WTC11 (cell line): ENCODE data around the gene ESRRG. TPM values are rescaled to one million over a fixed set of nuclear protein-coding genes. Genes with fewer than 3 reads are reported as not detected.

Experiments used
- ATAC-seq: fragments of 200-7000 bp; cut with Tn5 transposase; 2 replicates; pipeline ENCODE4 v1.10.0; 2021; ENCODE audit warnings: mild to moderate bottlenecking, moderate library complexity
- CTCF ChIA-PET: fragments of 300-600 bp; sonication (Branson Sonifier 250); formaldehyde crosslinking; loops from one replicate; lab custom pipeline; 2021; ENCODE audit warnings: antibody characterized with exemption; lab: Charles Lee
- POLR2A ChIA-PET: fragments of 350-600 bp; sonication (Branson Sonifier 250); formaldehyde crosslinking; loops from one replicate; lab custom pipeline; 2021; ENCODE audit warnings: antibody characterized with exemption; lab: Charles Lee
- DNase-seq: peaks from one replicate; pipeline ENCODE4 v3.0.0; 2021; ENCODE audit warnings: low spot score
- H3K27ac Mint-ChIP-seq: 2 replicates; pipeline ENCODE4 v1.8.0; 2021; ENCODE audit warnings: mixed read lengths
- H3K27me3 Mint-ChIP-seq: 2 replicates; pipeline ENCODE4 v1.8.0; 2021; ENCODE audit warnings: low read depth, mild to moderate bottlenecking, moderate library complexity, mixed read lengths
- H3K36me3 Mint-ChIP-seq: 2 replicates; pipeline ENCODE4 v1.8.0; 2021; ENCODE audit warnings: mixed read lengths
- H3K4me1 Mint-ChIP-seq: 2 replicates; pipeline ENCODE4 v1.8.0; 2022; ENCODE audit warnings: mixed read lengths
- H3K4me3 Mint-ChIP-seq: 2 replicates; pipeline ENCODE4 v1.8.0; 2021; ENCODE audit warnings: mild to moderate bottlenecking, moderate library complexity, mixed read lengths
- H3K9me3 Mint-ChIP-seq: 2 replicates; pipeline ENCODE4 v1.8.0; 2021; ENCODE audit warnings: mixed read lengths
- GRHL2 ChIP-seq: fragments of 250-450 bp; sonication (Bioruptor Pico); IDR thresholded peaks from 2 replicates; pipeline ENCODE4 v1.8.0; 2022; ENCODE audit warnings: mild to moderate bottlenecking, moderate library complexity; ENCODE audit not compliant: insufficient replicate concordance, severe bottlenecking
- MXD4 ChIP-seq: fragments of 250-450 bp; sonication (Bioruptor Pico); IDR thresholded peaks from 2 replicates; pipeline ENCODE4 v1.8.0; 2021; ENCODE audit warnings: mild to moderate bottlenecking, moderate library complexity, borderline replicate concordance
- NFE2L1 ChIP-seq: sonication (generic); formaldehyde crosslinking; IDR thresholded peaks from 2 replicates; pipeline ENCODE4 v1.8.1; 2023; ENCODE audit warnings: missing genetic modification reagents
- NR2C2 ChIP-seq: sonication (generic); formaldehyde crosslinking; IDR thresholded peaks from 2 replicates; pipeline ENCODE4 v1.8.0; 2022; ENCODE audit warnings: mild to moderate bottlenecking, missing genetic modification reagents
- TEAD4 ChIP-seq: sonication (generic); formaldehyde crosslinking; IDR thresholded peaks from 2 replicates; pipeline ENCODE4 v1.8.0; 2022; ENCODE audit warnings: mild to moderate bottlenecking, missing genetic modification reagents
- TP53 ChIP-seq: sonication (generic); formaldehyde crosslinking; IDR thresholded peaks from 2 replicates; pipeline ENCODE4 v1.8.1; 2023; ENCODE audit warnings: mild to moderate bottlenecking, missing genetic modification reagents
- ZNF263 ChIP-seq: sonication (generic); formaldehyde crosslinking; IDR thresholded peaks from 2 replicates; pipeline ENCODE4 v1.8.1; 2022; ENCODE audit warnings: low read depth, mild to moderate bottlenecking, moderate library complexity, missing genetic modification reagents
- ZNF396 ChIP-seq: fragments of 250-450 bp; sonication (Bioruptor Pico); IDR thresholded peaks from 2 replicates; pipeline ENCODE4 v1.8.0; 2021; ENCODE audit warnings: mild to moderate bottlenecking, moderate library complexity, borderline replicate concordance
- ZNF416 ChIP-seq: fragments of 250-450 bp; sonication (Bioruptor Pico); IDR thresholded peaks from 2 replicates; pipeline ENCODE4 v1.9.0; 2021; ENCODE audit warnings: mild to moderate bottlenecking, inconsistent platforms
- total RNA-seq: library from RNA; stranded (reverse); gene quantifications from 3 replicates; pipeline ENCODE4 v1.2.3, GENCODE V29; 2021
- TF ChIP-seq, protein P1 (sequence below): sonication (generic); formaldehyde crosslinking; IDR thresholded peaks from 2 replicates; pipeline ENCODE4 v1.8.1; 2023; ENCODE audit warnings: mild to moderate bottlenecking, moderate library complexity, missing genetic modification reagents
- TF ChIP-seq, protein P2 (sequence below): sonication (generic); formaldehyde crosslinking; IDR thresholded peaks from 2 replicates; pipeline ENCODE4 v1.8.1; 2022; ENCODE audit warnings: low read depth, mild to moderate bottlenecking, moderate library complexity, missing genetic modification reagents, borderline replicate concordance
- TF ChIP-seq, protein P3 (sequence below): fragments of 250-450 bp; sonication (Bioruptor Pico); IDR thresholded peaks from 2 replicates; pipeline ENCODE4 v1.9.0; 2021; ENCODE audit warnings: moderate library complexity, mild to moderate bottlenecking, inconsistent platforms, borderline replicate concordance
- TF ChIP-seq, protein P4 (sequence below): sonication (generic); formaldehyde crosslinking; IDR thresholded peaks from 2 replicates; pipeline ENCODE4 v1.8.1; 2022; ENCODE audit warnings: low read depth, missing genetic modification reagents, borderline replicate concordance
- TF ChIP-seq, protein P5 (sequence below): sonication (generic); formaldehyde crosslinking; IDR thresholded peaks from 2 replicates; pipeline ENCODE4 v1.8.1; 2023; ENCODE audit warnings: mild to moderate bottlenecking, missing genetic modification reagents, moderate library complexity
- TF ChIP-seq, protein P6 (sequence below): sonication (generic); formaldehyde crosslinking; IDR thresholded peaks from 2 replicates; pipeline ENCODE4 v1.8.0; 2022; ENCODE audit warnings: mild to moderate bottlenecking, missing genetic modification reagents
- TF ChIP-seq, protein P7 (sequence below): fragments of 250-450 bp; sonication (Bioruptor Pico); conservative IDR thresholded peaks from 2 replicates; pipeline ENCODE4 v1.9.0; 2021; ENCODE audit warnings: mild to moderate bottlenecking
- TF ChIP-seq, protein P8 (sequence below): fragments of 250-450 bp; sonication (Bioruptor Pico); IDR thresholded peaks from 2 replicates; pipeline ENCODE4 v1.9.0; 2021; ENCODE audit warnings: mild to moderate bottlenecking
- TF ChIP-seq, protein P9 (sequence below): sonication (generic); formaldehyde crosslinking; IDR thresholded peaks from 2 replicates; pipeline ENCODE4 v1.8.0; 2022; ENCODE audit warnings: mild to moderate bottlenecking, missing genetic modification reagents
- TF ChIP-seq, protein P10 (sequence below): fragments of 250-450 bp; sonication (Bioruptor Pico); IDR thresholded peaks from 2 replicates; pipeline ENCODE4 v1.8.0; 2021; ENCODE audit warnings: mild to moderate bottlenecking

ESRRG gene
- total RNA-seq, 1 experiment from 2014 or later = 2.3 TPM

DNA sequence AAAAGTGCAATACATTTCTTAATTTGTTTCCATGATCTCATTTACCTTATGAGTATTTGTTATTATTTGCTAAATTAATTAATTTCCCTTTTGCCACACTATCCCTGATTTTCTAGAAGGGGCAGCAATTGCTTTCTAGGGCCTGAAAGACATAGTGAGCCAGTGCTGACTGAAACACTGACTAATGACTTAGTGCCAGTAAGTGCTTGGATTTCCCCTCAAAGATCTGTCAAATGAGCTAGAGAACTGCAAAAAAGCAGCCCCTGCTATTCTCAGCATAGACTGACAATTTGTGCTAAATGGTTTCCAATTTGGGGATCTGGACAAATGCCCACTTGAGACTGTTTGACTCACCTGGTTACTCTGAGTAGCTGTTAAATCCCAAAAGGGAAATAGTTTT, 264.4 kb downstream of the ESRRG start (continued):
- TF ChIP-seq, protein P1, sequence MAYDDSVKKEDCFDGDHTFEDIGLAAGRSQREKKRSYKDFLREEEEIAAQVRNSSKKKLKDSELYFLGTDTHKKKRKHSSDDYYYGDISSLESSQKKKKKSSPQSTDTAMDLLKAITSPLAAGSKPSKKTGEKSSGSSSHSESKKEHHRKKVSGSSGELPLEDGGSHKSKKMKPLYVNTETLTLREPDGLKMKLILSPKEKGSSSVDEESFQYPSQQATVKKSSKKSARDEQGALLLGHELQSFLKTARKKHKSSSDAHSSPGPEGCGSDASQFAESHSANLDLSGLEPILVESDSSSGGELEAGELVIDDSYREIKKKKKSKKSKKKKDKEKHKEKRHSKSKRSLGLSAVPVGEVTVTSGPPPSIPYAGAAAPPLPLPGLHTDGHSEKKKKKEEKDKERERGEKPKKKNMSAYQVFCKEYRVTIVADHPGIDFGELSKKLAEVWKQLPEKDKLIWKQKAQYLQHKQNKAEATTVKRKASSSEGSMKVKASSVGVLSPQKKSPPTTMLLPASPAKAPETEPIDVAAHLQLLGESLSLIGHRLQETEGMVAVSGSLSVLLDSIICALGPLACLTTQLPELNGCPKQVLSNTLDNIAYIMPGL (CRISPR knock-in tag) = no peak
- TF ChIP-seq GRHL2 (CRISPR knock-in tag) = no peak
- TF ChIP-seq, protein P2, sequence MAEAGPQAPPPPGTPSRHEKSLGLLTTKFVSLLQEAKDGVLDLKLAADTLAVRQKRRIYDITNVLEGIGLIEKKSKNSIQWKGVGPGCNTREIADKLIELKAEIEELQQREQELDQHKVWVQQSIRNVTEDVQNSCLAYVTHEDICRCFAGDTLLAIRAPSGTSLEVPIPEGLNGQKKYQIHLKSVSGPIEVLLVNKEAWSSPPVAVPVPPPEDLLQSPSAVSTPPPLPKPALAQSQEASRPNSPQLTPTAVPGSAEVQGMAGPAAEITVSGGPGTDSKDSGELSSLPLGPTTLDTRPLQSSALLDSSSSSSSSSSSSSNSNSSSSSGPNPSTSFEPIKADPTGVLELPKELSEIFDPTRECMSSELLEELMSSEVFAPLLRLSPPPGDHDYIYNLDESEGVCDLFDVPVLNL (CRISPR knock-in tag) = no peak

DNA sequence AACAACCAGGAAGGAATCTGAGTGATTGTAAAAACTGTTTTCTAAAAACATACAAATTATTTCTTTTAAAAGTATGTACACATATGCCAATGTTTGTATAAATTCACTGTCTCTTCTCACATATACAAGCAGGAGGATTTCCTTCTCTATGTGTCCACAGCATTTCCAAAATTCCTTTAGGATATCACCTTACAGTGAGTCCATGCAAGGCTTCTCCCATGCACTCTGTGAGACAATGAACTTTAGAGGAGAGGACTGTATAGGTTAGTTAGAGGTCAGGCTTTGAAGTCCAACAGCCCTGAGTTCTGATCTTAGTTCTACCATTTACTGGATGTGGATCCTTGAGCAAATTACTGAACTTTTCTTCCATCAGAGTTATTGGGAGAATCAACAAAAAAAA, 265.9 kb downstream of the ESRRG start:
- TF ChIP-seq NR2C2 (CRISPR knock-in tag) = no peak
- TF ChIP-seq, protein P3, sequence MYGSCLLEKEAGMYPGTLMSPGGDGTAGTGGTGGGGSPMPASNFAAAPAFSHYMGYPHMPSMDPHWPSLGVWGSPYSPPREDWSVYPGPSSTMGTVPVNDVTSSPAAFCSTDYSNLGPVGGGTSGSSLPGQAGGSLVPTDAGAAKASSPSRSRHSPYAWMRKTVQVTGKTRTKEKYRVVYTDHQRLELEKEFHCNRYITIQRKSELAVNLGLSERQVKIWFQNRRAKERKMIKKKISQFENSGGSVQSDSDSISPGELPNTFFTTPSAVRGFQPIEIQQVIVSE = no peak
- TF ChIP-seq, protein P4, sequence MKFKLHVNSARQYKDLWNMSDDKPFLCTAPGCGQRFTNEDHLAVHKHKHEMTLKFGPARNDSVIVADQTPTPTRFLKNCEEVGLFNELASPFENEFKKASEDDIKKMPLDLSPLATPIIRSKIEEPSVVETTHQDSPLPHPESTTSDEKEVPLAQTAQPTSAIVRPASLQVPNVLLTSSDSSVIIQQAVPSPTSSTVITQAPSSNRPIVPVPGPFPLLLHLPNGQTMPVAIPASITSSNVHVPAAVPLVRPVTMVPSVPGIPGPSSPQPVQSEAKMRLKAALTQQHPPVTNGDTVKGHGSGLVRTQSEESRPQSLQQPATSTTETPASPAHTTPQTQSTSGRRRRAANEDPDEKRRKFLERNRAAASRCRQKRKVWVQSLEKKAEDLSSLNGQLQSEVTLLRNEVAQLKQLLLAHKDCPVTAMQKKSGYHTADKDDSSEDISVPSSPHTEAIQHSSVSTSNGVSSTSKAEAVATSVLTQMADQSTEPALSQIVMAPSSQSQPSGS (CRISPR knock-in tag) = no peak
- TF ChIP-seq TP53 (CRISPR knock-in tag) = no peak
- TF ChIP-seq, protein P5, sequence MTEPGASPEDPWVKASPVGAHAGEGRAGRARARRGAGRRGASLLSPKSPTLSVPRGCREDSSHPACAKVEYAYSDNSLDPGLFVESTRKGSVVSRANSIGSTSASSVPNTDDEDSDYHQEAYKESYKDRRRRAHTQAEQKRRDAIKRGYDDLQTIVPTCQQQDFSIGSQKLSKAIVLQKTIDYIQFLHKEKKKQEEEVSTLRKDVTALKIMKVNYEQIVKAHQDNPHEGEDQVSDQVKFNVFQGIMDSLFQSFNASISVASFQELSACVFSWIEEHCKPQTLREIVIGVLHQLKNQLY (CRISPR knock-in tag) = no peak
- TF ChIP-seq, protein P6, sequence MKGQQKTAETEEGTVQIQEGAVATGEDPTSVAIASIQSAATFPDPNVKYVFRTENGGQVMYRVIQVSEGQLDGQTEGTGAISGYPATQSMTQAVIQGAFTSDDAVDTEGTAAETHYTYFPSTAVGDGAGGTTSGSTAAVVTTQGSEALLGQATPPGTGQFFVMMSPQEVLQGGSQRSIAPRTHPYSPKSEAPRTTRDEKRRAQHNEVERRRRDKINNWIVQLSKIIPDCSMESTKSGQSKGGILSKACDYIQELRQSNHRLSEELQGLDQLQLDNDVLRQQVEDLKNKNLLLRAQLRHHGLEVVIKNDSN (CRISPR knock-in tag) = no peak
- no peak for TF ChIP-seq NFE2L1
- no peak for TF ChIP-seq MXD4
- no peak for TF ChIP-seq ZNF396 (CRISPR knock-in tag)
- TF ChIP-seq TEAD4 (CRISPR knock-in tag) = no peak
- no peak for TF ChIP-seq GRHL2 (CRISPR knock-in tag)
- TF ChIP-seq, protein P7, sequence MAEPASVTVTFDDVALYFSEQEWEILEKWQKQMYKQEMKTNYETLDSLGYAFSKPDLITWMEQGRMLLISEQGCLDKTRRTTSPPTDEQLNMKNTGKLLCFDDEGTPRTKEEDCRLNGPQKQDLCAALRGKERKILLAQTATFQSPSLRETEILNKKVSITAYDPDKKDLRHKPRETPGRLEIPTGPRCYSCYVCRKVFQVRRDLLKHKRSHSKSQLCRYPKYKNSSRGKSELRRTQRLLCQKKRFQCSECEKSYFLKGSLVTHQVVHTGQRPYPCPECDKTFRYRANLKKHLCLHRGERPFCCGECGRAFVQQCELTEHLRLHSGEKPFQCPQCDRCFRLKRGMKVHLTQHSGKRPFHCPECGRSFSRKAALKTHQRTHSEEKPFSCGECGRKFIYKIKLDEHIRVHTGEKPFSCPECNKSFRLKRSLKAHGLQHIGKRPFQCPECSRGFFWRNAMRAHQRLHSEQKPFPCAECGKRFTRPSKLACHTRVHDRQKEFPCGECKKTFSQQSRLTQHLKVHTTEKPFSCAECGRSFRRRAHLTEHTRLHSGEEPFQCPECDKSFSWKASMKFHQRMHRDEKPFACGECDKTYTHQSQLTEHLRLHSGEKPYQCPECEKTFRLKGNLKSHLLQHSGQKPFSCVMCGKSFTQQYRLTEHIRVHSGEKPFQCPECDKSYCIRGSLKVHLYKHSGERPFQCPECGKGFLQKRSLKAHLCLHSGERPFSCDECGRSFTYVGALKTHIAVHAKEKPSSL (CRISPR knock-in tag) = no peak
- TF ChIP-seq ZNF263 (CRISPR knock-in tag) = no peak
- TF ChIP-seq, protein P8, sequence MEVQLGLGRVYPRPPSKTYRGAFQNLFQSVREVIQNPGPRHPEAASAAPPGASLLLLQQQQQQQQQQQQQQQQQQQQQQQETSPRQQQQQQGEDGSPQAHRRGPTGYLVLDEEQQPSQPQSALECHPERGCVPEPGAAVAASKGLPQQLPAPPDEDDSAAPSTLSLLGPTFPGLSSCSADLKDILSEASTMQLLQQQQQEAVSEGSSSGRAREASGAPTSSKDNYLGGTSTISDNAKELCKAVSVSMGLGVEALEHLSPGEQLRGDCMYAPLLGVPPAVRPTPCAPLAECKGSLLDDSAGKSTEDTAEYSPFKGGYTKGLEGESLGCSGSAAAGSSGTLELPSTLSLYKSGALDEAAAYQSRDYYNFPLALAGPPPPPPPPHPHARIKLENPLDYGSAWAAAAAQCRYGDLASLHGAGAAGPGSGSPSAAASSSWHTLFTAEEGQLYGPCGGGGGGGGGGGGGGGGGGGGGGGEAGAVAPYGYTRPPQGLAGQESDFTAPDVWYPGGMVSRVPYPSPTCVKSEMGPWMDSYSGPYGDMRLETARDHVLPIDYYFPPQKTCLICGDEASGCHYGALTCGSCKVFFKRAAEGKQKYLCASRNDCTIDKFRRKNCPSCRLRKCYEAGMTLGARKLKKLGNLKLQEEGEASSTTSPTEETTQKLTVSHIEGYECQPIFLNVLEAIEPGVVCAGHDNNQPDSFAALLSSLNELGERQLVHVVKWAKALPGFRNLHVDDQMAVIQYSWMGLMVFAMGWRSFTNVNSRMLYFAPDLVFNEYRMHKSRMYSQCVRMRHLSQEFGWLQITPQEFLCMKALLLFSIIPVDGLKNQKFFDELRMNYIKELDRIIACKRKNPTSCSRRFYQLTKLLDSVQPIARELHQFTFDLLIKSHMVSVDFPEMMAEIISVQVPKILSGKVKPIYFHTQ = no peak
- TF ChIP-seq, protein P9, sequence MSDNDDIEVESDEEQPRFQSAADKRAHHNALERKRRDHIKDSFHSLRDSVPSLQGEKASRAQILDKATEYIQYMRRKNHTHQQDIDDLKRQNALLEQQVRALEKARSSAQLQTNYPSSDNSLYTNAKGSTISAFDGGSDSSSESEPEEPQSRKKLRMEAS (CRISPR knock-in tag) = no peak
- TF ChIP-seq, protein P1 (CRISPR knock-in tag) = no peak
- TF ChIP-seq, protein P10, sequence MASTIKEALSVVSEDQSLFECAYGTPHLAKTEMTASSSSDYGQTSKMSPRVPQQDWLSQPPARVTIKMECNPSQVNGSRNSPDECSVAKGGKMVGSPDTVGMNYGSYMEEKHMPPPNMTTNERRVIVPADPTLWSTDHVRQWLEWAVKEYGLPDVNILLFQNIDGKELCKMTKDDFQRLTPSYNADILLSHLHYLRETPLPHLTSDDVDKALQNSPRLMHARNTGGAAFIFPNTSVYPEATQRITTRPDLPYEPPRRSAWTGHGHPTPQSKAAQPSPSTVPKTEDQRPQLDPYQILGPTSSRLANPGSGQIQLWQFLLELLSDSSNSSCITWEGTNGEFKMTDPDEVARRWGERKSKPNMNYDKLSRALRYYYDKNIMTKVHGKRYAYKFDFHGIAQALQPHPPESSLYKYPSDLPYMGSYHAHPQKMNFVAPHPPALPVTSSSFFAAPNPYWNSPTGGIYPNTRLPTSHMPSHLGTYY (CRISPR knock-in tag) = no peak
- no peak for TF ChIP-seq ZNF416
- Mint-ChIP-seq H3K36me3 (no peaks in the 10 kb centered on the region), H3K9me3 (0 out of 2 replicates have a peak, but pooled peaks cover 3% of the 10 kb centered on the region), H3K4me1 (peaks cover 16% of the 10 kb centered on the region), H3K4me3 (no peak overlapping the region), H3K27me3 (no peaks in the 10 kb centered on the region), H3K27ac (no peak overlapping the region)
- POLR2A ChIA-PET = no interaction called here
- CTCF ChIA-PET = no interaction called here
- ATAC-seq (peak; percentile 57), DNase-seq (no peak)
